GM18873 (cell line): ENCODE measurements around the gene SMTNL2.
"Not testable (repeated sequence)": the region's sequence is repeated elsewhere in the genome, so short reads cannot be mapped to it uniquely, and the experiment has no call there.

Experiments used
- ATAC-seq: cut with Tn5 transposase; IDR thresholded peaks from one replicate; pipeline ENCODE4 v1.9.1; 2021; ENCODE audit warnings: mild to moderate bottlenecking, moderate library complexity, moderate number of reproducible peaks; ENCODE audit not compliant: unreplicated experiment, low FRiP score

The SMTNL2 gene

GRCh38 chr17:4655933-4656332, 71.6 kb downstream of the SMTNL2 start:
- not testable (repeated sequence) for ATAC-seq

- ATAC-seq = no peak
These were observed 73.3 kb downstream of the SMTNL2 start for GRCh38 chr17:4657678-4658077.
